Stimulated activated CD8-positive, alpha-beta memory T cell treated with anti-CD3 and anti-CD28 coated beads, Interleukin-7, amount 100 ng/mL, for 1 hour (primary cell): ENCODE data around the gene WDR7.

Experiments used
- DNase-seq, 2 donors: peaks; one replicate each; pipeline ENCODE4 v3.0.0-alpha.2; 2020; ENCODE audit warnings: low read depth in 2 of 2

The WDR7 gene

DNA sequence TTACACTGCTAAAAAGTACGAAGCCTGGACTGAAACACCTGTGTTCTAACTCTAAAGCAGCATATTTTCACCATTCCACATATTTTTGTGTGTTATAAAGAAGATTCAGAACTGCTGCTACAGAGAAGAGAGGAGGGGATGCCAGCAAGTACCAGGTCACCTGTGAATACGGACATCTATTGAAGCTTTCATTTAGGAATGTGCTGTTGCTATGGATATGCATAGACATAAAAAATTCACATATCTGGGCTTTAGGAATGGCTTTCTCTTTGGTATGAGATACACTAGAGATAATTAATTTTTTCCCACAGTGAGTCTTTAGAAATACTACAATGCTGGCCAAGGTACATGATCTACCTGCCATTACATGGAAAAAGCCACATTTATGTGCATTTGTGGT, 238.5 kb downstream of the WDR7 start:
- no peak for DNase-seq

DNA sequence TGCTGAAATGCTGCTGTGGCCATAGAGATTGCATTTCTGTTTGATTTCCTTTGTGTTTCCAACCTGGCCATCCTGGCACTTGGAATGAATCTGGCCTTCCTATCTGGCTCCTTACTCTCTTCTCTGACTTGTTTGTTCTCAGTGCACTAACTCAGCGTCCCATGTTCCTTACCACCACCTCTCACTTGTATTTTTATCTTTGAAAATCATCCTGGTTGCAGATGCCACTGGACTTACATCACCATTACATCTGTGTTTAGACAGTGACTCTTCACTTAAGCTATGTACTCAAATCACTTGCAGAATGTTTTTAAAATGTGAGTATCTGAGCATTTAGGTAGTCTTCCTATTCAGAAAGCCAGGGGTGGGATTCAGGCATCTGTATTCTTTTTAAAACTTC, 239.5 kb downstream of the WDR7 start:
- no peak for DNase-seq

DNA sequence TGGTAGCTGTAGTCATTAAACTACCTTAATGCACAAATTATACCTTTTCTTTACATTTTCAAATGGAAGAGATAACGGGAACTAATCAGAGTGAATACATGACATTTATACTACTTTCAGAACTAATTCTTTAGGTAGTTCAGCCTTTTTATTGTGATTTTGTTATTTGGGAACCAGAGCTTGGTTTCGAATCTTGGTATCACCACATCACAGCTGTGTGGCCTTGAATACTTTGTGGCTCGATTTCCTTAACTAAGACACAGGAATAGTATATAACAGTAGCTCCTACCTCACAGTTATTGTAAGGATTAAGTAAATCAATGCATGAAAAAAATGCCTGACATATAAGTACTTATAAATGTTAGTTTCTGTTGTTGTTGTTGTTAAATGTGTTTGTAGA, 240.0 kb downstream of the WDR7 start:
- no peak for DNase-seq

DNA sequence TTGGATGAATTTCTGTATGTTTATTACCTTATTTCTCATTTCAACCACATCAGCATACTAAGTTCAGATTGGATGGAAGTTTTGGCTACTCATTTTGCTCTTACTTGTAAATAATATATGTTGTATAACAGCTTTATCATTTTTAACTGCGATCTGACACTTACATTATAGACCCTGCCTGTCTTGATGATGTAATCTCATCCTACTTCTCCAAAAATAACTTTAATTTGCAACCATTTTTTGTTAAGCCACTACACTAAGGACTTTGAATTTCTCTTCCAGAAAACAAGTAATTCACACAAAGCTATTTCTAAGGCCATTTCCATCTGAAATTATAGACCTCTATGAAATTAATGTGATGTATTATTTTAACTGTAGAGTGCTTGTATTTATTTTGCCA, 240.7 kb downstream of the WDR7 start:
- no peak for DNase-seq

DNA sequence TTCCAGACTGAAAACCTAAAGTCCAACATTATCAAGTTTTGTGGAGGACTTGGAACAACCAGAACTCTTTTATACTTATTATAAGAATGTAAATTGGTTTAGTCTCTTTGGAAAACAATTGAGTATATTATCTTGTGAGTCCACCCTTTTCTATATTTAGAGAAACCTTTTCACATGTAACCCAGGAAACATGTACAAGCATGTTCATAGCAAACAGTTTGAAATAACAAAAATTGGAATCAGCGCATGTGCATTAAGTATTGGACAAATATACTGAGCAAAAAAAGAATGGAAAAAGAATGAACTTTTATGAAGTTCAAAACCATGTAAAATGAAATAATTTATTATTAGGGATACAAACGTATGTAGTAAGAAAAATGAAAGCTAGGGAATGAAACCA, 246.0 kb downstream of the WDR7 start:
- no peak for DNase-seq

DNA sequence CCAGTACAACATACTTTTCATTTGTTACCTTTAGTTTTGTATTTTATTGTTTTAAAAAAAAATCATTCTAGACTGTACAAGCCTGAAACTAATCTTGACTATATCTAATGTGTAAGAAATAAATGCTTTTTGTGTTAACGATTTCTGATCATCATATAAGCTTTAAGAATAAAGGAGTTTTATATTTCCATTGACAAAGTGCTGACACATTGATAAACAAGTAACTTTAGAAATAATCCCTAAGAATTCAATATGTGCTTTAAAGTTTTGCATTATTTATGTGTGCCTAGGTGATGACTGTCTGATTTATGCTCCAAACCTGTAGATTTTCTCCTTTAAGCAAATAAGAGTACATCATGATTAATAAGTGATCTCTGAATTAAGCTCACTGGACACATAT, 248.5 kb downstream of the WDR7 start:
- DNase-seq = no peak

DNA sequence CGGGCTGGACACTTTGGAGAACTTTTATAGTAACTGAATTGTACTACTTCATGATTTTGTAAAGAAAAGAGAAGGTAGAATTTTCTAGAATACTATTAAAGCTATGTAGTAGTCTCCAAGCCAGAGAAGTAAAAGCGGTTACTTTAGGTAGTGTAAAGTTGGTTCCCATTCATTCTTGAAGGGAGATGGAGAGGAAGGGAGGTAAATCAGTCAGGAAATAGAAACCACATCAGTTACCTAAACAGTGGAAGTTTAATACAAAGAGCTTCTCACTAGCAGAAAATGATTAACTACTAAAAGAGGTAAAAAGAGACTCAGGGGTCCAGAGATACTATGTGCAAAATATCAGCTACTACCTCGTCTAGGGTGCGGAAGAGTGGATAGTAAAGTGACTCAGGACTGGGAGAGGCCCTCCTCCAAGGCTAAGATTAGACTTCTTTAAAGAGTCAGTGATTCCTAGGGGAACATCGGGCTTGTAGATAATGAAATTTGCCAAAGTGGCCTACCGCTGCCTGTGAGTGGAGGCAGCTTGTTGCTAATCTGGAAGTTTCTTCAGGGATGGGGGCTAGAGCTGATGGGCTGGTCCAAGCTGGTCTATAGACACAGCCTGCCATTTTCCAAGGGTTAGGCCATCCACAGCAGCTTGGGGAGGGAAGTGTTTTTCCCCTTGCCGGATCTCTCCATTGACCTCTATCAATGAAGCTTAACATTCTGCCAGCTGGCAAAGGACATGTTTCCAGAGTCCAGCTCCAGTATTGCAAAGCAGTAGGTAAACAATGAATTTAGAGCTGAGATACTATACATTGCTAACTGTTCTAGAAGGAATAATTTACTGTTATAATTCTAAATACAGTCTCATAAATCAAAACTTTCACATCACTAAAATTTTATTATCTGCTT, 249.3 kb downstream of the WDR7 start:
- no peak for DNase-seq

DNA sequence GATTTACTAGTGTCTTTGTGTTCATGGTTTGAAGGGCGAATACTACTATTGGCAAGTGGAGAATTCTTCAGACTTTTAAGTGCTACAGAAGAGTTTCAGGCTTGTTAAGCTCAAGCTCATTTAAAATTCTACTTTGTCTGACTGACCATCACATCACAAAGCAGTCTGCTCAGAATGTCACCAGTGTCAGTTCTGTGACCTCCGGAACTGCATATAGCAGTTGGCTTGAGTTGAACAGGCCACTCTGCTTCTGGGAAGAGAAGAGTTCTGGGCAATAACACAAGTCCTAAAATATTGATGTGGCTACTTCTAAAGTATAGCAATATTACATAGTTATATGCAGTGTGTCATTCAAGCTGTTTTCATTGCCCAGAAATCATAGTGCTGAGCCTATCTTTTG, 250.8 kb downstream of the WDR7 start:
- no peak for DNase-seq

DNA sequence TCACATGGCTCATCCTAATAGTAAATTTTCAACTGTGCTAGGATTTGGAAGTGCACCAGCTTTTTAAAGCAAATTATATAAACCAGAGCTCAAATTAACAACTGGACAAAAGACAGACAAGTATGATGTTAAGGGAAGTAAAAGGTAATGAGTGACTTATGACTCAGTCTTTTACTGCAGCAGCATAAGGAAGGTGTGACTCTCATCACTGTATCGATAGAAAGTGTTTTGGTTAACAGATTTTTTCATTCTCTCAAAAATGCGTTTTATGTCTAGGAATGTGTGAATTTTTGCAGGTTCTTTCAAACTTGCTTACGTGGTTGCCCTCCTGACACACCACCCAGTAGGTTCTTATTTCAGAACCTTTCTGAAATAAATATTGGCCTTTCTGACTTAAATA, 251.5 kb downstream of the WDR7 start:
- no peak for DNase-seq

DNA sequence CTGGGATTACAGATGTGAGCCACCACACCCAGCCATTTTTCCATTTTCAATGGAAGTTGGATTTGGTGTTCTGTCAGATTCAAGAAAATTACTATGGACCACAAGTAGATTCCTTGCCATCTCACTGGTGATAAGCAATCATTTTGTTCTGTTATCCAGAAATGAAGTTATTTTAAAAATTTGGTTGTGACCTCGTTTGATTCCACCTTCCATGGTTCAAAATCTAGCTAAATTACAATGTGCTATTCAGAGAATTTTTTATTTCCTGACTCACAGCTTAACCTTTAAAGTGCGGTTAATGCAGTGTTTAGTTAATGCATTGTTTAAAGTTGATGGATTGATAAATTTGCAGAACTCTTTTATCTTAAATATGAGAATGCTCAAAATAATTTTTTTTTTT, 252.5 kb downstream of the WDR7 start:
- no peak for DNase-seq

DNA sequence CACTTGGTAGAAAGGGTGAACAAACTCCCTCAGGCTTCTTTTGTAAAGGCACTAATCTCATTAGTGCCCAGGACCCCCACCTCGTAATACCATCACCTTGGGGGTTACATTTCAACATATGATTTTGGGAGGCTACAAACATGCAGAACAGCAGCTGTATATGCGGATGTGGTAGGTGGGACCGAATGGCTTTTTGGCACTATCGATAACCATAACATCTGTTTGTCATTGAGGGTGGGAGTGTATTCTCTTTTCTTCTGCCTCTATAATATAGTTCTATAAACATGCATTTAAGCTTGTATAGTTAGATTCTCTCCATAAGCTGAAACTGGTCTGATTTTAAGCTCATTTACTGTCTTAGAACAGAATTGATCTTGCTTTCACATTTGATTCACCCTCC, 256.6 kb downstream of the WDR7 start:
- no peak for DNase-seq

DNA sequence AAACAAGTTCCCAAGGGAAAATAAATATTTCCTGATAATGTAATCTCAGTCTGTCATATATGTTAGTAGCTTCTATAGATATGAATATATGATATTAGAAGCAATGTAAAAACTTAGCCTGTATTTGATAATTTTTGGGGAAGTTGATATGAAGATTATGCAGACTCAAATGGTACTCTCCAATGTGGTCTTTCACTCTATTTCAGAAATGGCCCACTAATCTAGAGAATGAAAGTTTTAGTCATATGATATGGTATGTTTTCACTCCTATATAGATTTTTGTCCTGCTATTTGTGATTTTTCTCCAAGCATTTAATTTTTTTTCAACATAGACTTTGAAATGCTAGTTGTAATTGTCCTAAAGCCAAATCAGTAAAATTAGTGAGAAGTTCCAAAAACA, 259.1 kb downstream of the WDR7 start:
- no peak for DNase-seq

DNA sequence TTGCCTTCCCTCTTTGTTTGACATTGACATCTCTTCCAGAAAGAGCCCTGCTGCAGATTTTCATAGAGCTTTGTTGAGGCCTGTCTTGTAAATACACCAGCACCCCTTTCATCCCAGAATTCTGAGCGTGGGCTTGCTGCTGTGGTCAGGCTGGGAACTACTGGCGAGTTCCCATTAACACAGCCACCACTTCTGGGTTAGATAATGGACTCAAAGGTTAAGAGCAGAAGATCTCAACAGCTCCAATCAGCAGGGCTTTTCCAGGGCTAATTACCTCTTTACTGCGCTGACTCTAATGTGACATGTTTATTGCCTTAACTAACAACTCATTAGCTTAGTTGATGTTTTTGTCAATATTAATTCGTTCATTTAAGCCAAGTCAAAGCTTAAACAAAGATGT, 259.8 kb downstream of the WDR7 start:
- no peak for DNase-seq

DNA sequence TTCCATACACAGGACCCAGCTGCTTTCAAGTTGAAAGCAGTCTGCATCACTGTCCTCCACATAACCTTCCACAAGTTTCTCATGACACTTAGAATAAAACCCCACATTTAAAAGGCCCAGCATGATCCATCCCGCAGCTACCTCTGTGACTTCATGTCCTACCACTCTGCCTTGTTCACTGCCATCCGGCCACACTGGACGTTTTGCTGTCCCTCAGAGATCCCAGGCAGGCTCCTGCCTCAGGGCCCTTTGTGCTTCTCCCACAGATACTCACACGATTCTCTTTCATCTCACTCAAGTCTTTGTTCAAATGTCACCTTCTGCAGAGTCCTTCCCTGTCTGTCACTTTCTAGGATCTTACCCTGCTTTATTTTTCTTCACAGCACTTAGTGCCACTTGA, 262.8 kb downstream of the WDR7 start:
- no peak for DNase-seq

DNA sequence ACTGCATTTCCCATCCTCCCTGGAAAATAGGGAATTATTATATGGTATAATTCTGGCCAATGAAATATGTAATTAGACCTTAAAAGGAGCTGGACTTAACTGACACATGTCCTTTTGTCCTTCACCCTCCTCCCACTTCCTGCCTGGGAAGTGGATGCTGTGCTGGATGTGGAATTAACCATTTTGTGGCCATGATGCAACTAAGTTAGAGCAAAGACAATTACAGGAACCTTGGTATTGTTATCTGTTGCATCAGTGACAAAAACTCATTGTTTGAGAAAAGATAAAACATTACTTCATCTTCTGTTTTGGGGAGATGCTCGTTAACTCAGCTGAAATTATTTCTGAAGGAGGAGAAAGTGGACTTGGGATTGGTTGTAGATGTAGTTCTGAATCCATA, 268.0 kb downstream of the WDR7 start:
- no peak for DNase-seq

DNA sequence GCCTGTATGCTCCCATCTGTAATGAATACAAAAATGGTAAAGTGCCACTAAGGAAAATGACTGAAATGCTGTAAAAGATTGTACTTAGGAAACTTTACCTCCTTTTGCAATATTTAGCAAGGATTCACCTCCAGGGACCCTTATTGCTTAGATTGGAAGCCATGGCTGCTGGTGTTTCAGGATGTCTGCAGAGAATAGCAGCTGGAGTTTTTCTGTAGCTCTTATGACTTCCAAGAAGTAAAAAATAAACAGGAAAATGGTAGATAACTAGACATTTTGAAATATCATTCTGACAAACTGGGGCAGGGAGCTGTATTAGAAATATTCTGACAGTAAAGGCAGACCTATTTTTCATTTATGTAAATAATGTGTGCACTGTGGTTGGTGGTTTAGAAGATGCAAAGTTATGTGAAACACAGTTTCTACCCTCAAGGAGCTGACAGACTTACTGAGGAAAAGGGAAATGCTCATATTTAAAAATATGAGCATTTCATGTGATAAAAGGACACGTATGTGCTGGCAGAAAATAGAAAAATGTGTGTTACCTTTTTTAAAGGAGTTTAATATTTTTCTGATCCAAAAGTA, 270.8 kb downstream of the WDR7 start:
- no peak for DNase-seq

DNA sequence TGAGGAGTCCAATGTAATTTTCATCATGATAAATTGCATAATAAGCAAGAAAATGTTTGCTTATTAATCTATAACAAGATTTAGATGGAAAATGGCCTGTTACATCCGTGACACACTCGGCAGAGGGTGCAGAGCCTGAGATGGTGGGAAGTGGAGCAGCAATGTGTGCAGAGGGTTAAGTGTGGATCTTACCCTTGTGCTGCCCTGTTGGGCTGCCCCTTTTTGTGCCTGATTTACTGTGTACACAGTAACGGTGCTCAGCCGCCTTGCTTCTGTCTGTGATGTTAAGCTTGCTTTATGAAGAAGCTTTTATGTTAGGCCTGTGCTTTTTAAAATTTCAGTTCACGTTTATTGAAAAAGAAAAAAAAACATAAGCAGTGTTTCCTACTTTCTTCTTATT, 275.6 kb downstream of the WDR7 start:
- DNase-seq = no peak

DNA sequence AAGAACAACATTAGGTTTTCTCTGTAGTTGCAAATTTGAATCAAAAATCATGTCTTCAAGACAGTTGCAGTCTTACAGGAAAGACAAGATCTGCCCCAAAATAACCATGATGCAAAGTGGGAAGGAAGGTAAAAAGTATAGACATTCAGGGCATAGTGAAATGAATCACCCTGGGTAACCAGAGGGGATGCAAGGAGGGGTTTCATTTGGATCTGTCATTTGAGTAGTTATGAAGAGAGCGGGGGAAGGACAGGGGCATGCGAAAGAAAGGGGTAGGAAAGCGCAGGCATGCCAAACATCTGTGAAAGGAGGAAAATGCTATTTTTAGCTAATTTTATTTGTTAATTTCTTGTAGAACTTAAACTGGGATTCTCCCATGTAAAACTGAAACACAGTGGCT, 276.6 kb downstream of the WDR7 start:
- DNase-seq = no peak

DNA sequence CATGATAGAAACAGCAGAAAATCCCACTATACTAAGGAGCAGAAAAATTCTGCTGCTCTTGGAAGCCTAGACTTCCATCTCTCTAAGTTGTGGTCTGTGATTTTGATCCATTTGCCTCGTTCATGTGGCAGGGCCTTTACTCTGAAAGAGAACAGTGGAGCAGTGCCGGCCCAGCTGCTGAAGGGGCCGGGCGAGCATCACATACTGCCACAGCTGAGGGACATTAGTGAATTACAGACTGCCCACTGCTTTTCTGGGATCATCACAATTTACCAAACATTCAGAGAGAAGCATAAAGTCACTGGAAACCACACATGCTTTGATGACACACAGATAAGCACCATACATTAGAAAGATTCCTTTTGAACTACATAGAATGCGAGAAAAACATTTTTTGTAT, 278.7 kb downstream of the WDR7 start:
- DNase-seq = no peak

DNA sequence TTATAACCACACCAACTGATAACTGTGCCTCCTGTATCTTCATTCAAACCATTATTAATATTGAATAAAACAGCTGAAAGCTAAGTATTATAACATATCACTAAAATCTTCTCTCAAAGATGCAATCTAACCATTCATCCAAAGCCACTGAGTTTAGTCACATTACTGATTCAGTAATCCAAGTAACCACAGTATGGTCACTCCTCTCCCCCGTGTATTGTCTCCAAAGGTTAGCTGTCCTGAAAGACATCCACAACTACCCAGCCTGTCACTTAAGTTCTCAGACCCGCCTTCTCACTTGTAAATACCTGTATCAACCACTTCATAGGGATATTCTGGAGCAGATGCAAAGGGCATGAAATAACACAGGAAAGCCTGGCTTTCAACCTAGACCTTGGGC, 282.3 kb downstream of the WDR7 start:
- DNase-seq = no peak

DNA sequence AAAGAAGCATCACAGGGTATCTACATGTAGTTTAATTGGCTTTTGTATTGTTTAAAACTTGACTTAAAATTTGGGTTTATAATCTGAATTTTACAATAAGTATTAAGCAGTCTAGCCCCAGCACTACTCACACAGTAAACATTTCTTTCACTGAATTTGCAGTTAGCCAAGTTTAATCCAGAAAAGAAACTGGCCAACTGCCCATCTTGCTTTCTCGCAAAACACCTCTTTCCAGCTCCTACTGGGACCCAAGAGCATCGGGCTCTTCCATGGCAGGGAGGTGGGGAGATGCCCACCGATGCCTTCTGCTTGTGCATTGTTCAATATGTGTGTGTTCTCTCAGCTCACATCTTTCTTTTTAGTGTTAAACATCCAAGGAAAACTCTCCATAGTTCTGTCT, 283.0 kb downstream of the WDR7 start:
- no peak for DNase-seq

DNA sequence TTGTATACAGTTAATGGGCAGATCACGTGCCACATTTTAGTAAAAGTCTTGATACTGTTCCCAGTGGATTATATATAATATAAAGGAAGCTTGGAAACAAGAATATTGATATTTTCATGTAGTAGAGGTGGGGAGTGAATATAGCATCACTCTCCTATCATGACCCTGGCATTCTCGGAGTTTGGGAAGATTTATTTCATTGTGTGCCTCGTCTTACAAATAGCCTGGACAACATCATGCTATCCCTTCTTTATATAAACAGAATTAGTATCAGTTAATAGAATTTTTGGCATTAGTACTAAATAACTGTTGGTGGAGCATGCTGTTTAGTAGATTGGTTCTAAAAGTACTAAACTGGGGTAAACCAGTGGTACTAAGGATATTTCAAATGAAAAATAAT, 283.7 kb downstream of the WDR7 start:
- DNase-seq = no peak

DNA sequence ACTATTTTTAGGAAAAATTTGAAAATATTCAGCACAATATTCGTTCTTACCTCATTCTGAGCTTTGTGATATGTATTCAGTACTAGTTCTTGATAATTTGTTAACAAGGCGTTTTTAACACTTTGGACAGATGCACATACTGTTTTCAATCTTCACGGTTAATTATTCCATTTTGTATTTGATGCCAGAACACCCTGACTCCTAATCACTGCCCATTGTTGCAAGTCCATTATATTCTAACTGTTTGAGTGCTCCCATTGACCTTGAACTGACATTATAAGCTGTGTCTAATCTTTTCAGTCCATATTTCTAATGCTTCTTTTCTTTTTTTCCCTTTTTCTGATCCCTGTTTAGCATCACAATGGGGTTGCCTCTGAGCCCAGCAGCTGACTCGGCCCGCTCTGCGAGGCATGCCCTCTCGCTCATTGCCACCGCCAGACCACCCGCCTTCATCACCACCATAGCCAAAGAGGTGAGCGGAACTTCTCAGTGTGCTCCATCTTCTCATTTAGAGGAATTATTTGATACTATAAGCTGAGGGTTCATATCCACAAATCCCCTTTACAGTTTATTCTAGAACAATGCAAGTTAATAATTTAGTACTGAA, 284.4 kb downstream of the WDR7 start:
- DNase-seq = no peak
